HepG2 (cell line): ENCODE data around the gene ATF6. TPM values are rescaled to one million over a fixed set of nuclear protein-coding genes. Genes with fewer than 3 reads are reported as not detected.

Experiments
- ATAC-seq: fragments of 200-7000 bp; cut with Tn5 transposase; 3 replicates; pipeline ENCODE4 v1.9.1; 2020; ENCODE audit warnings: mild to moderate bottlenecking, moderate library complexity
- BruUV-seq: library from RNA; stranded (reverse); fragments of 400-500 nt; replicated peaks from 2 replicates; lab custom pipeline; 2021; lab: Mats Ljungman, UMichigan
- CTCF ChIA-PET: fragments of 300-600 bp; formaldehyde crosslinking; extraction: SDS; loops from one replicate; lab custom pipeline; 2021; ENCODE audit warnings: low total read pairs, inconsistent platforms, low intra/inter-chr PET ratio; lab: Yijun Ruan, JAX
- POLR2A ChIA-PET: fragments of 350-600 bp; sonication (Branson Sonifier 250); formaldehyde crosslinking; loops from one replicate; lab custom pipeline; 2020; ENCODE audit warnings: antibody characterized with exemption, inconsistent platforms; lab: Yijun Ruan, JAX
- DNase-seq: peaks from one replicate; pipeline ENCODE4 v3.0.0-alpha.2; 2015; ENCODE audit warnings: low spot score
- FAIRE-seq: peaks from 3 replicates; lab custom pipeline; 2011; peaks lifted over from hg19 to GRCh38; lab: Jason Lieb, UNC
- H2AFZ ChIP-seq: one replicate; pipeline ENCODE4 v1.6.1; 2011; ENCODE audit warnings: low read length, inconsistent platforms
- H3K27ac ChIP-seq: fragments of 300-600 bp; 3 replicates; pipeline ENCODE4 v1.8.0; 2011; ENCODE audit warnings: mixed run types, mild to moderate bottlenecking, mixed read lengths, low read length, inconsistent platforms; ENCODE audit not compliant: insufficient read depth; ENCODE audit errors: extremely low read length
- H3K27me3 ChIP-seq, 2 experiments: fragments of 200-600 bp in 1 of 2; 2 replicates in 1 of 2; 3 replicates in 1 of 2; pipeline versions ENCODE4 v1.6.0 to v1.8.0; 2011; ENCODE audit warnings: low read length in 2 of 2, mild to moderate bottlenecking in 2 of 2, moderate library complexity in 2 of 2, inconsistent platforms in 1 of 2; ENCODE audit not compliant: insufficient read depth in 2 of 2, control insufficient read depth in 1 of 2
- H3K36me3 ChIP-seq, 2 experiments: fragments of 200-600 bp in 1 of 2; replicated peaks in 1 of 2; 2 replicates in 1 of 2; 3 replicates in 1 of 2; pipeline versions ENCODE4 v1.5.1 to v1.8.0; 2011; ENCODE audit warnings: low read length in 2 of 2, inconsistent platforms in 1 of 2; ENCODE audit not compliant: insufficient read depth in 2 of 2, control insufficient read depth in 1 of 2
- H3K4me1 ChIP-seq: 2 replicates; pipeline ENCODE4 v1.5.1; 2012; ENCODE audit warnings: low read length, inconsistent platforms; ENCODE audit not compliant: insufficient read depth
- H3K4me2 ChIP-seq: 2 replicates; pipeline ENCODE4 v1.6.0; 2011; ENCODE audit warnings: low read depth, low read length, inconsistent platforms
- H3K4me3 ChIP-seq, 3 experiments: fragments of 200-600 bp in 1 of 3; sonication (generic), shearing (Covaris generic) in 1 of 3; replicated peaks in 1 of 3; 2 replicates each; pipeline ENCODE4 v1.5.1; 2011 to 2016; ENCODE audit warnings: low read length in 3 of 3, inconsistent platforms in 2 of 3, low read depth in 2 of 3, mild to moderate bottlenecking in 2 of 3, control low read depth in 1 of 3, mixed read lengths in 1 of 3; ENCODE audit not compliant: insufficient read depth in 1 of 3
- H3K79me2 ChIP-seq: one replicate; pipeline ENCODE4 v1.6.1; 2011; ENCODE audit warnings: low read length, inconsistent platforms; ENCODE audit not compliant: insufficient read depth
- H3K9ac ChIP-seq: 2 replicates; pipeline ENCODE4 v1.6.0; 2011; ENCODE audit warnings: mild to moderate bottlenecking, low read depth, low read length, inconsistent platforms; ENCODE audit not compliant: insufficient read depth
- H3K9me3 ChIP-seq: 2 replicates; pipeline ENCODE4 v1.5.1; 2012; ENCODE audit warnings: mild to moderate bottlenecking, low read length
- H4K20me1 ChIP-seq: 2 replicates; pipeline ENCODE4 v1.6.0; 2011; ENCODE audit warnings: inconsistent platforms, mild to moderate bottlenecking, low read length, moderate library complexity; ENCODE audit not compliant: insufficient read depth
- PHF8 ChIP-seq: sonication (generic); formaldehyde crosslinking; IDR thresholded peaks from 2 replicates; pipeline ENCODE4 v1.5.0; 2020; ENCODE audit warnings: missing genetic modification reagents
- POLR2A ChIP-seq, 2 experiments: IDR thresholded peaks; 2 replicates each; pipeline ENCODE4 v1.6.1; 2011; ENCODE audit warnings: low read depth in 2 of 2, low read length in 2 of 2, mild to moderate bottlenecking in 1 of 2, moderate library complexity in 1 of 2; ENCODE audit not compliant: insufficient read depth in 1 of 2
- SMAD9 ChIP-seq: sonication (generic); formaldehyde crosslinking; IDR thresholded peaks from 2 replicates; pipeline ENCODE4 v1.5.1; 2020; ENCODE audit warnings: mild to moderate bottlenecking, missing genetic modification reagents
- ZBTB3 ChIP-seq: sonication (generic); formaldehyde crosslinking; IDR thresholded peaks from 2 replicates; pipeline ENCODE4 v1.4.0; 2020; ENCODE audit warnings: low read depth, mild to moderate bottlenecking, moderate library complexity, missing genetic modification reagents, borderline replicate concordance
- ZNF607 ChIP-seq: sonication (generic); formaldehyde crosslinking; IDR thresholded peaks from 2 replicates; pipeline ENCODE4 v1.5.1; 2020; ENCODE audit warnings: missing genetic modification reagents, mild to moderate bottlenecking, borderline replicate concordance
- ZSCAN20 ChIP-seq: sonication (generic); formaldehyde crosslinking; IDR thresholded peaks from 2 replicates; pipeline ENCODE4 v1.4.0; 2020; ENCODE audit warnings: missing genetic modification reagents, mild to moderate bottlenecking, borderline replicate concordance
- WGBS: methylation state at CpG from one replicate; pipeline ENCODE4 v1.1.6; 2017; ENCODE audit warnings: low lambda C conversion rate; 5-methylcytosine and 5-hydroxymethylcytosine counted together
- in situ Hi-C: cut with HindIII; loops from 2 replicates; pipeline ENCODE4 v1.10.0; 2017; ENCODE audit warnings: low pct_unique_long_range_greater_than_20kb; ENCODE audit not compliant: extremely low pct_ligation_motif_present
- intact Hi-C: fragments of 100-400 bp; cut with micrococcal nuclease; formaldehyde crosslinking; loops from one replicate; pipeline ENCODE4 v1.10.0; 2022; ENCODE audit not compliant: unreplicated experiment
- polyA plus RNA-seq, 8 experiments: library from polyadenylated mRNA; depleted of rRNA in 3 of 8; stranded (reverse) in 7 of 8; unstranded in 1 of 8; fragments of >200 nt; fragmentation: Illumina TruSeq in 4 of 8; extraction: Trizol in 4 of 8; gene quantifications; 2 replicates each; pipeline versions ENCODE4 v1.2.1 to v1.2.3, GENCODE V29; 2011 to 2016; ENCODE audit warnings: low read depth in 4 of 8, missing spikeins in 1 of 8, mixed read lengths in 1 of 8; ENCODE audit not compliant: insufficient read depth in 1 of 8
- total RNA-seq, 5 experiments: library from RNA; depleted of rRNA; stranded (reverse); fragments of >200 nt; fragmentation: Illumina TruSeq; extraction: Trizol; gene quantifications; 2 replicates each; pipeline ENCODE4 v1.2.3, GENCODE V29; 2016; ENCODE audit warnings: low read depth in 1 of 5
- TF ChIP-seq, protein P1 (sequence below): sonication (generic); formaldehyde crosslinking; IDR thresholded peaks from 2 replicates; pipeline ENCODE4 v1.4.0; 2020; ENCODE audit warnings: missing genetic modification reagents
- TF ChIP-seq, protein P2 (sequence below): sonication (generic); formaldehyde crosslinking; conservative IDR thresholded peaks from 2 replicates; pipeline ENCODE4 v1.8.0; 2022; ENCODE audit warnings: mild to moderate bottlenecking, moderate library complexity, missing genetic modification reagents

Gene ATF6
- total and polyA plus RNA-seq, 2 of the 13 experiments (the other 11 are each of a cell fraction or from before 2014, with no cell fraction given), result 13.2 to 14.5 TPM

DNA sequence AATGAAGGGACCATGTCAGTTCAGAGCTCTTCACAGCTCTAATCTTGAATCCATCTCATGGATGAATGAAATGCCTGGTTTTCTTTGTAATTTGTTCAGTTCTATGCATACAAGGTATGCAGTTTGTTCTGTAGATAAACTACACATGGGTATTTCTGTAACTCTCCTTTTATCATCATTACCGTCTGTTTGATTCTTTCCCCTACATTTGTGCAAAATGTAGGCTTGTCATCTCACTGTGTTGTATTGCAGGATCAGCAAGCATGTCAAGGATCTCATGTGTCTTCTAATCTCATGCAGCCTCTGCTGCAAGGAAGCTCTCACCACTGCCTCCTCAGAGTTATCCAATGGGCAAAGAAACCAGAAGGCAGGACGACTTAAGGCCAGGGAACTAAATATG lies 178.3 kb downstream of the ATF6 start:
- Histone ChIP-seq H3K9ac (no peak overlapping the region), H3K4me3 (no peak overlapping the region), H3K79me2 (no peaks in the 10 kb centered on the region), H3K4me1 (peaks cover 11% of the 10 kb centered on the region), H2AFZ (no peak overlapping the region), H3K9me3 (no peaks in the 10 kb centered on the region), H3K27ac (no peak overlapping the region), H3K27me3 (no peaks in the 10 kb centered on the region), H3K36me3 (peaks cover 5 to 6% of the 10 kb centered on the region in 2 experiments; a peak in 3 of 5 replicates), H3K4me2 (no peak overlapping the region), H4K20me1 (no peaks in the 10 kb centered on the region)
- no TSS peak for BruUV-seq
- TF ChIP-seq ZBTB3 (no peak), SMAD9 (CRISPR knock-in tag) (no peak), PHF8 (no peak), POLR2A (IDR thresholded peaks at IDR 0.05; ENCODE audit: insufficient read depth in 1 of 2, low read depth in 2 of 2, low read length in 2 of 2) (no peak), ZSCAN20 (CRISPR knock-in tag) (no peak), ZNF607 (CRISPR knock-in tag) (no peak)
- TF ChIP-seq, protein P1, sequence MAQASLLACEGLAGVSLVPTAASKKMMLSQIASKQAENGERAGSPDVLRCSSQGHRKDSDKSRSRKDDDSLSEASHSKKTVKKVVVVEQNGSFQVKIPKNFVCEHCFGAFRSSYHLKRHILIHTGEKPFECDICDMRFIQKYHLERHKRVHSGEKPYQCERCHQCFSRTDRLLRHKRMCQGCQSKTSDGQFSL (CRISPR knock-in tag), result no peak
- TF ChIP-seq, protein P2, sequence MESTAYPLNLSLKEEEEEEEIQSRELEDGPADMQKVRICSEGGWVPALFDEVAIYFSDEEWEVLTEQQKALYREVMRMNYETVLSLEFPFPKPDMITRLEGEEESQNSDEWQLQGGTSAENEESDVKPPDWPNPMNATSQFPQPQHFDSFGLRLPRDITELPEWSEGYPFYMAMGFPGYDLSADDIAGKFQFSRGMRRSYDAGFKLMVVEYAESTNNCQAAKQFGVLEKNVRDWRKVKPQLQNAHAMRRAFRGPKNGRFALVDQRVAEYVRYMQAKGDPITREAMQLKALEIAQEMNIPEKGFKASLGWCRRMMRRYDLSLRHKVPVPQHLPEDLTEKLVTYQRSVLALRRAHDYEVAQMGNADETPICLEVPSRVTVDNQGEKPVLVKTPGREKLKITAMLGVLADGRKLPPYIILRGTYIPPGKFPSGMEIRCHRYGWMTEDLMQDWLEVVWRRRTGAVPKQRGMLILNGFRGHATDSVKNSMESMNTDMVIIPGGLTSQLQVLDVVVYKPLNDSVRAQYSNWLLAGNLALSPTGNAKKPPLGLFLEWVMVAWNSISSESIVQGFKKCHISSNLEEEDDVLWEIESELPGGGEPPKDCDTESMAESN, result no peak
- WGBS, result 97% methylated on average over 2 of the region's 2 CpGs
- no peak for DNase-seq
- CTCF ChIA-PET, result no interaction called here
- POLR2A ChIA-PET, result no interaction called here
- intact Hi-C loops, result loop anchor here (10.0 kb wide), 1 partner anchor 80 kb away; no protein-coding TSS in a partner anchor
- no peak for FAIRE-seq
- ATAC-seq, result no peak
- in situ Hi-C loops, result no loop called here
